ENCODE results near the gene C16orf46.

- TF ChIP-seq CTCF (conservative IDR thresholded peaks at IDR 0.05; ENCODE audit: low read depth, low read length) (no peak), BHLHE40 (IDR thresholded peaks at IDR 0.05; ENCODE audit: low read depth, low read length) (no peak), RAD21 (IDR thresholded peaks at IDR 0.05; ENCODE audit: low read length) (no peak), USF2 (IDR thresholded peaks at IDR 0.05; ENCODE audit: low read depth, low read length) (no peak), RCOR1 (IDR thresholded peaks at IDR 0.05; ENCODE audit: insufficient replicate concordance, low read length) (no peak), ELK1 (IDR thresholded peaks at IDR 0.05; ENCODE audit: borderline replicate concordance, low read depth, low read length) (no peak), MXI1 (IDR thresholded peaks at IDR 0.05; ENCODE audit: borderline replicate concordance, low read depth, low read length) (no peak), RFX5 (IDR thresholded peaks at IDR 0.05; ENCODE audit: low read depth, low read length) (no peak), POLR2A (IDR thresholded peaks at IDR 0.05; ENCODE audit: low read depth, low read length) (no peak), MAFK (IDR thresholded peaks at IDR 0.05; ENCODE audit: low read depth, low read length) (no peak), CEBPB (IDR thresholded peaks at IDR 0.05; ENCODE audit: low read depth, low read length) (no peak), MAZ (IDR thresholded peaks at IDR 0.05; ENCODE audit: borderline replicate concordance, low read depth, low read length) (no peak), SMC3 (IDR thresholded peaks at IDR 0.05; ENCODE audit: low read depth, low read length) (no peak)
These were observed 16.3 kb downstream of the C16orf46 start for GRCh38 chr16:81060576-81061306.
